SK-N-SH treated with all-trans-retinoic acid at 6 μM for 48 hours (cell line): ENCODE data around the gene PHYKPL.

Experiments used
- ATAC-seq: fragments of 200-7000 bp; cut with Tn5 transposase; 3 replicates; pipeline ENCODE4 v1.9.1; 2020; ENCODE audit warnings: mild to moderate bottlenecking, moderate library complexity
- ARNTL ChIP-seq: fragments of 450-650 bp; formaldehyde crosslinking; IDR thresholded peaks from 2 replicates; pipeline ENCODE4 v1.5.0; 2020; ENCODE audit warnings: low read depth, mild to moderate bottlenecking, moderate library complexity, borderline replicate concordance
- BACH2 ChIP-seq: fragments of 250-450 bp; sonication (Bioruptor Pico); IDR thresholded peaks from 2 replicates; pipeline ENCODE4 v1.9.0; 2021; ENCODE audit warnings: mild to moderate bottlenecking, borderline replicate concordance
- CSDC2 ChIP-seq: fragments of 250-450 bp; sonication (Bioruptor Pico); IDR thresholded peaks from 2 replicates; pipeline ENCODE4 v1.5.0; 2020; ENCODE audit warnings: mild to moderate bottlenecking, moderate library complexity
- ESRRG ChIP-seq: fragments of 250-450 bp; sonication (Bioruptor Pico); IDR thresholded peaks from 2 replicates; pipeline ENCODE4 v1.6.1; 2021; ENCODE audit warnings: mild to moderate bottlenecking
- GLIS3 ChIP-seq: fragments of 250-450 bp; sonication (Bioruptor Pico); IDR thresholded peaks from 2 replicates; pipeline ENCODE4 v1.5.0; 2020; ENCODE audit warnings: mild to moderate bottlenecking, moderate library complexity
- ISL1 ChIP-seq: fragments of 250-450 bp; sonication (Bioruptor Pico); IDR thresholded peaks from 2 replicates; pipeline ENCODE4 v2.1.2; 2022; ENCODE audit warnings: mild to moderate bottlenecking, moderate library complexity
- OSR1 ChIP-seq: fragments of 250-450 bp; sonication (Bioruptor Pico); IDR thresholded peaks from 2 replicates; pipeline ENCODE4 v1.8.0; 2022; ENCODE audit warnings: moderate library complexity, mild to moderate bottlenecking, inconsistent platforms
- PATZ1 ChIP-seq: fragments of 250-450 bp; sonication (Bioruptor Pico); IDR thresholded peaks from 2 replicates; pipeline ENCODE4 v1.8.0; 2020; ENCODE audit warnings: mild to moderate bottlenecking, moderate library complexity, borderline replicate concordance
- PPARA ChIP-seq: fragments of 250-450 bp; sonication (Bioruptor Pico); IDR thresholded peaks from 2 replicates; pipeline ENCODE4 v1.5.0; 2020; ENCODE audit warnings: mild to moderate bottlenecking, borderline replicate concordance
- RARB ChIP-seq: fragments of 250-450 bp; sonication (Bioruptor Pico); IDR thresholded peaks from 2 replicates; pipeline ENCODE4 v1.8.0; 2021; ENCODE audit warnings: mild to moderate bottlenecking, moderate library complexity
- SNAI2 ChIP-seq: fragments of 250-450 bp; sonication (Bioruptor Pico); IDR thresholded peaks from 2 replicates; pipeline ENCODE4 v1.5.0; 2020; ENCODE audit warnings: mild to moderate bottlenecking, moderate library complexity
- TCF4 ChIP-seq: fragments of 250-450 bp; sonication (Bioruptor Pico); IDR thresholded peaks from 2 replicates; pipeline ENCODE4 v1.8.0; 2021; ENCODE audit warnings: mild to moderate bottlenecking, moderate library complexity, borderline replicate concordance
- TOX ChIP-seq: fragments of 250-450 bp; sonication (Bioruptor Pico); IDR thresholded peaks from 2 replicates; pipeline ENCODE4 v1.8.0; 2021; ENCODE audit warnings: mild to moderate bottlenecking, moderate library complexity, borderline replicate concordance
- TSHZ2 ChIP-seq: fragments of 250-450 bp; sonication (Bioruptor Pico); IDR thresholded peaks from 2 replicates; pipeline ENCODE4 v1.5.0; 2020; ENCODE audit warnings: mild to moderate bottlenecking, moderate library complexity
- ZFP3 ChIP-seq: fragments of 250-450 bp; sonication (Bioruptor Pico); IDR thresholded peaks from 2 replicates; pipeline ENCODE4 v1.5.0; 2020; ENCODE audit warnings: mild to moderate bottlenecking, moderate library complexity
- ZFP30 ChIP-seq: fragments of 450-650 bp; formaldehyde crosslinking; IDR thresholded peaks from 2 replicates; pipeline ENCODE4 v1.5.0; 2022; ENCODE audit warnings: mild to moderate bottlenecking, moderate library complexity
- ZNF70 ChIP-seq: fragments of 450-650 bp; formaldehyde crosslinking; IDR thresholded peaks from 2 replicates; pipeline ENCODE4 v1.5.0; 2020; ENCODE audit warnings: mild to moderate bottlenecking, moderate library complexity
- ZNF8 ChIP-seq: fragments of 450-650 bp; formaldehyde crosslinking; IDR thresholded peaks from 2 replicates; pipeline ENCODE4 v1.5.0; 2020; ENCODE audit warnings: mild to moderate bottlenecking, moderate library complexity
- TF ChIP-seq, protein P1 (sequence below): fragments of 250-450 bp; sonication (Bioruptor Pico); IDR thresholded peaks from 2 replicates; pipeline ENCODE4 v1.8.0; 2021; ENCODE audit warnings: low read depth, mild to moderate bottlenecking, moderate library complexity, borderline replicate concordance
- TF ChIP-seq, protein P2 (sequence below): fragments of 250-450 bp; sonication (Bioruptor Pico); IDR thresholded peaks from 2 replicates; pipeline ENCODE4 v1.5.1; 2020; ENCODE audit warnings: low read depth, mild to moderate bottlenecking, moderate library complexity
- TF ChIP-seq, protein P3 (sequence below): fragments of 250-450 bp; sonication (Bioruptor Pico); IDR thresholded peaks from 2 replicates; pipeline ENCODE4 v1.5.1; 2021; ENCODE audit warnings: mild to moderate bottlenecking, moderate library complexity

Gene PHYKPL

DNA sequence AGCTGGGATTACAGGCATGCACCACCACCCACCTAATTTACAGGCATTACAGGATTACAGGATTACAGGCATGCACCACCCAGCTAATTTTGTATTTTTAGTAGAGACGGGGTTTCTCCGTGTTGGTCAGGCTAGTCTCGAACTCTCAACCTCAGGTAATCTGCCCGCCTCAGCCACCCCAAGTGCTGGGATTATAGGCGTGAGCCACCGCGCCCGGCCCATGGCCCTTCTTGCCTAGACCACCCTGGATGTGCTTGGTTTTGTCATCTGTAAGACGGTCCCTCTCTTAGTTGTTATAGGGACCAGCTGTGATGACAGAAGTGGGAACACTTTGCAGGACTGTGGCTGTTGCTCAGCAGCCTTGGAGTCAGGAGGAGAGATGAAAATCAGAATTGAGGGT is 3.5 kb upstream of the PHYKPL start:
- TF ChIP-seq SNAI2 (CRISPR knock-in tag) (no peak), OSR1 (CRISPR knock-in tag) (no peak), RARB (CRISPR knock-in tag) (no peak), CSDC2 (no peak), PPARA (CRISPR knock-in tag) (no peak), ZFP3 (CRISPR knock-in tag) (no peak), PATZ1 (CRISPR knock-in tag) (no peak), TSHZ2 (CRISPR knock-in tag) (no peak), TOX (CRISPR knock-in tag) (no peak), ARNTL (CRISPR knock-in tag) (no peak), ZNF8 (CRISPR knock-in tag) (no peak), ZFP30 (CRISPR knock-in tag) (no peak), ISL1 (CRISPR knock-in tag) (no peak), GLIS3 (CRISPR knock-in tag) (no peak), BACH2 (CRISPR knock-in tag) (no peak)
- TF ChIP-seq, protein P1, sequence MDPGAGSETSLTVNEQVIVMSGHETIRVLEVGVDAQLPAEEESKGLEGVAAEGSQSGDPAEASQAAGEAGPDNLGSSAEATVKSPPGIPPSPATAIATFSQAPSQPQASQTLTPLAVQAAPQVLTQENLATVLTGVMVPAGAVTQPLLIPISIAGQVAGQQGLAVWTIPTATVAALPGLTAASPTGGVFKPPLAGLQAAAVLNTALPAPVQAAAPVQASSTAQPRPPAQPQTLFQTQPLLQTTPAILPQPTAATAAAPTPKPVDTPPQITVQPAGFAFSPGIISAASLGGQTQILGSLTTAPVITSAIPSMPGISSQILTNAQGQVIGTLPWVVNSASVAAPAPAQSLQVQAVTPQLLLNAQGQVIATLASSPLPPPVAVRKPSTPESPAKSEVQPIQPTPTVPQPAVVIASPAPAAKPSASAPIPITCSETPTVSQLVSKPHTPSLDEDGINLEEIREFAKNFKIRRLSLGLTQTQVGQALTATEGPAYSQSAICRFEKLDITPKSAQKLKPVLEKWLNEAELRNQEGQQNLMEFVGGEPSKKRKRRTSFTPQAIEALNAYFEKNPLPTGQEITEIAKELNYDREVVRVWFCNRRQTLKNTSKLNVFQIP = no peak
- ATAC-seq = no peak

GRCh38 chr5:178235588-178235974 is 3.0 kb upstream of the PHYKPL start:
- no peak for ATAC-seq
- TF ChIP-seq ISL1 (CRISPR knock-in tag) (no peak), ZFP3 (CRISPR knock-in tag) (no peak), PATZ1 (CRISPR knock-in tag) (no peak), BACH2 (CRISPR knock-in tag) (no peak), SNAI2 (CRISPR knock-in tag) (no peak), PPARA (CRISPR knock-in tag) (no peak), RARB (CRISPR knock-in tag) (no peak), OSR1 (CRISPR knock-in tag) (no peak), ZNF8 (CRISPR knock-in tag) (no peak), GLIS3 (CRISPR knock-in tag) (no peak), TCF4 (no peak), ZNF70 (CRISPR knock-in tag) (no peak), ESRRG (no peak)
- TF ChIP-seq, protein P2, sequence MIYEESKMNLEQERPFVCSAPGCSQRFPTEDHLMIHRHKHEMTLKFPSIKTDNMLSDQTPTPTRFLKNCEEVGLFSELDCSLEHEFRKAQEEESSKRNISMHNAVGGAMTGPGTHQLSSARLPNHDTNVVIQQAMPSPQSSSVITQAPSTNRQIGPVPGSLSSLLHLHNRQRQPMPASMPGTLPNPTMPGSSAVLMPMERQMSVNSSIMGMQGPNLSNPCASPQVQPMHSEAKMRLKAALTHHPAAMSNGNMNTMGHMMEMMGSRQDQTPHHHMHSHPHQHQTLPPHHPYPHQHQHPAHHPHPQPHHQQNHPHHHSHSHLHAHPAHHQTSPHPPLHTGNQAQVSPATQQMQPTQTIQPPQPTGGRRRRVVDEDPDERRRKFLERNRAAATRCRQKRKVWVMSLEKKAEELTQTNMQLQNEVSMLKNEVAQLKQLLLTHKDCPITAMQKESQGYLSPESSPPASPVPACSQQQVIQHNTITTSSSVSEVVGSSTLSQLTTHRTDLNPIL (CRISPR knock-in tag) = no peak
- TF ChIP-seq, protein P3, sequence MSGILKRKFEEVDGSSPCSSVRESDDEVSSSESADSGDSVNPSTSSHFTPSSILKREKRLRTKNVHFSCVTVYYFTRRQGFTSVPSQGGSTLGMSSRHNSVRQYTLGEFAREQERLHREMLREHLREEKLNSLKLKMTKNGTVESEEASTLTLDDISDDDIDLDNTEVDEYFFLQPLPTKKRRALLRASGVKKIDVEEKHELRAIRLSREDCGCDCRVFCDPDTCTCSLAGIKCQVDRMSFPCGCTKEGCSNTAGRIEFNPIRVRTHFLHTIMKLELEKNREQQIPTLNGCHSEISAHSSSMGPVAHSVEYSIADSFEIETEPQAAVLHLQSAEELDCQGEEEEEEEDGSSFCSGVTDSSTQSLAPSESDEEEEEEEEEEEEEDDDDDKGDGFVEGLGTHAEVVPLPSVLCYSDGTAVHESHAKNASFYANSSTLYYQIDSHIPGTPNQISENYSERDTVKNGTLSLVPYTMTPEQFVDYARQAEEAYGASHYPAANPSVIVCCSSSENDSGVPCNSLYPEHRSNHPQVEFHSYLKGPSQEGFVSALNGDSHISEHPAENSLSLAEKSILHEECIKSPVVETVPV (CRISPR knock-in tag) = no peak
- TF ChIP-seq, protein P1 = no peak
